Measurements from ENCODE around the gene QPCTL. TPM values are rescaled to one million over a fixed set of nuclear protein-coding genes. Genes with fewer than 3 reads are reported as not detected.
A peak's percentile ranks its signal among the peaks of the same experiment; 100 is the strongest.

QPCTL gene
- 19.3 and 21.1 TPM in 2 replicates for total RNA-seq

GRCh38 chr19:45692187-45693105, at the start of gene QPCTL:
Gene QPCTL, plus strand, starts transcription at chr19:45692666. Its CDS starts 38 bp downstream, at chr19:45692704.
- intact Hi-C loops (cut with micrococcal nuclease), result loop anchor here (1.0 to 5.0 kb wide), 14 partner anchors 11 to 242 kb away; partner anchors contain the start of genes DMWD, FBXO46, IRF2BP1 and OPA3
- CTCF ChIA-PET, result interaction anchor here (1.0 to 3.8 kb wide), 15 partner anchors 11 to 253 kb away, joined by 3 to 36 read pairs (median 7); partner anchors contain the start of genes DMWD, FBXO46 and SIX5
- peak; percentile 90 for DNase-seq

GRCh38 chr19:45643024-45643926, 49.2 kb upstream of the QPCTL start:
- Mint-ChIP-seq H3K9me3 (no peaks in the 10 kb centered on the region), H3K4me1 (peaks cover 50% of the 10 kb centered on the region), H3K36me3 (ENCODE audit: low read depth) (peaks cover 6% of the 10 kb centered on the region), H3K27ac (peak overlapping the region; percentile 97), H3K27me3 (no peaks in the 10 kb centered on the region), H3K4me3 (peak overlapping the region; percentile 80)
- no peak for TF ChIP-seq CTCF (IDR thresholded peaks at IDR 0.05)
- intact Hi-C loops (cut with micrococcal nuclease), result loop anchor here (1.0 to 10.0 kb wide), 9 partner anchors 26 to 888 kb away; partner anchors contain the start of genes OPA3, POLR1G and PPP1R13L
- DNase-seq (peak; percentile 92), ATAC-seq (ENCODE audit: low read depth) (peak; percentile 41)
- CTCF ChIA-PET, result interaction anchor here (1.2 to 4.4 kb wide), 13 partner anchors 26 to 204 kb away, joined by 3 to 32 read pairs (median 5); partner anchors contain the start of genes OPA3 and QPCTL
- POLR2A ChIA-PET, result interaction anchor here (0.6 to 2.9 kb wide), 14 partner anchors 12 to 1468 kb away, joined by 3 to 30 read pairs (median 7); partner anchors contain the start of genes FOSB, OPA3, QPCTL and SIX5

More at GRCh38 chr19:45692187-45693105, at the start of gene QPCTL:
- POLR2A ChIA-PET, result interaction anchor here (0.6 to 4.4 kb wide), 37 partner anchors 8 to 922 kb away, joined by 3 to 123 read pairs (median 5); partner anchors contain the start of genes DMWD, FBXO46, FOSB and GIPR
- Mint-ChIP-seq H3K4me1 (peaks cover 30% of the 10 kb centered on the region), H3K27ac (peak within 1 kb of the TSS; percentile 98), H3K27me3 (no peaks in the 10 kb centered on the region), H3K36me3 (ENCODE audit: low read depth) (peaks cover 57% of the 10 kb centered on the region), H3K9me3 (no peaks in the 10 kb centered on the region), H3K4me3 (peak within 1 kb of the TSS; percentile 94)
- no peak for TF ChIP-seq CTCF (IDR thresholded peaks at IDR 0.05)
- ATAC-seq (ENCODE audit: low read depth), result peak; percentile 86

- DNase-seq (no peak), ATAC-seq (ENCODE audit: low read depth) (no peak)
- H3K27me3 Mint-ChIP-seq, result no peaks in the 10 kb centered on the region
- H3K4me3 Mint-ChIP-seq, result peak overlapping the region; percentile 24
- H3K27ac Mint-ChIP-seq, result no peak overlapping the region
- POLR2A ChIA-PET, result interaction anchor here (0.8 to 0.9 kb wide), 2 partner anchors 73 to 1468 kb away, joined by 3 to 6 read pairs; no protein-coding TSS in a partner anchor
- CTCF ChIA-PET, result interaction anchor here (1.4 to 4.4 kb wide), 5 partner anchors 31 to 165 kb away, joined by 4 to 32 read pairs (median 5); partner anchors contain the start of gene OPA3
- no peak for TF ChIP-seq CTCF (IDR thresholded peaks at IDR 0.05)
- intact Hi-C loops (cut with micrococcal nuclease), result loop anchor here (1.0 to 10.0 kb wide), 9 partner anchors 25 to 889 kb away; partner anchors contain the start of genes OPA3, POLR1G and PPP1R13L
- peaks cover 44% of the 10 kb centered on the region for H3K4me1 Mint-ChIP-seq
- peaks cover 3% of the 10 kb centered on the region for H3K36me3 Mint-ChIP-seq (ENCODE audit: low read depth)
- no peaks in the 10 kb centered on the region for H3K9me3 Mint-ChIP-seq
Observed at GRCh38 chr19:45643927-45644771, 48.3 kb upstream of the QPCTL start.

GRCh38 chr19:45645068-45645630, 47.3 kb upstream of the QPCTL start:
- H3K27ac Mint-ChIP-seq, result no peak overlapping the region
- H3K4me3 Mint-ChIP-seq, result peak overlapping the region; percentile 78
- intact Hi-C loops (cut with micrococcal nuclease), result loop anchor here (10.0 kb wide), 2 partner anchors 240 to 890 kb away; partner anchors contain the start of genes POLR1G and PPP1R13L
- peaks cover under 1% of the 10 kb centered on the region for H3K27me3 Mint-ChIP-seq
- CTCF ChIA-PET, result interaction anchor here (1.0 to 1.3 kb wide), 2 partner anchors 60 to 206 kb away, joined by 3 to 4 read pairs; partner anchors contain the start of gene OPA3
- ATAC-seq (ENCODE audit: low read depth) (no peak), DNase-seq (peak; percentile 29)
- no peak for TF ChIP-seq CTCF (IDR thresholded peaks at IDR 0.05)
- peaks cover 40% of the 10 kb centered on the region for H3K4me1 Mint-ChIP-seq
- H3K9me3 Mint-ChIP-seq, result no peaks in the 10 kb centered on the region
- POLR2A ChIA-PET, result interaction anchor here (0.7 to 1.6 kb wide), 8 partner anchors 11 to 167 kb away, joined by 3 to 10 read pairs (median 5); partner anchors contain the start of genes OPA3 and QPCTL
- H3K36me3 Mint-ChIP-seq (ENCODE audit: low read depth), result peaks cover 3% of the 10 kb centered on the region
